AG10803 (cell line): ENCODE measurements around the gene SLCO3A1.

Source experiments
- DNase-seq: peaks from one replicate; pipeline ENCODE4 v3.0.0; 2010; ENCODE audit warnings: low read depth
- H3K4me3 ChIP-seq: 2 replicates; pipeline ENCODE4 v1.5.1; 2011; ENCODE audit warnings: mild to moderate bottlenecking, low read length, control low read depth
- TF ChIP-seq, protein P1 (sequence below): conservative IDR thresholded peaks from 2 replicates; pipeline ENCODE4 v1.5.1; 2011; ENCODE audit warnings: mild to moderate bottlenecking, low read length, control low read depth, inconsistent platforms

SLCO3A1 gene

DNA sequence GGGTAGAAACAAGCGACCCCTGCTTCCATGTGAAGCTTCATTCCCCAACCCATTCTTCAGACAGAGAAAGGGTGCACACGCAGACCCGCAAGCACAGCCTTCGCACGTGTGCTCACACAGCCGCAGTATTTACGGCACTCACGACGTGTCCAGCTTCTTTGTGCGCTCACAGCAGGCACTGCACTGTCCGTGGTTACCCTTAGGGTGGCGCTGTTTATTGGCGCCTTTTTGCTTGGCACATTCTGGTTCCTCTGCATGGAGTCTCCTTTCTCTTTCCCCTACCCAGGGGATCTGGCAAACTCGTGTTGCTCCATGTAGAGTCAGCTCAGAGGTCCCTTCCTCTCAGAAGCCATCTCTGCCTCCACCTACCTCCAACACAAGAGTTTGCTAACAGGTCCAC, 115.1 kb downstream of the SLCO3A1 start:
- TF ChIP-seq, protein P1, sequence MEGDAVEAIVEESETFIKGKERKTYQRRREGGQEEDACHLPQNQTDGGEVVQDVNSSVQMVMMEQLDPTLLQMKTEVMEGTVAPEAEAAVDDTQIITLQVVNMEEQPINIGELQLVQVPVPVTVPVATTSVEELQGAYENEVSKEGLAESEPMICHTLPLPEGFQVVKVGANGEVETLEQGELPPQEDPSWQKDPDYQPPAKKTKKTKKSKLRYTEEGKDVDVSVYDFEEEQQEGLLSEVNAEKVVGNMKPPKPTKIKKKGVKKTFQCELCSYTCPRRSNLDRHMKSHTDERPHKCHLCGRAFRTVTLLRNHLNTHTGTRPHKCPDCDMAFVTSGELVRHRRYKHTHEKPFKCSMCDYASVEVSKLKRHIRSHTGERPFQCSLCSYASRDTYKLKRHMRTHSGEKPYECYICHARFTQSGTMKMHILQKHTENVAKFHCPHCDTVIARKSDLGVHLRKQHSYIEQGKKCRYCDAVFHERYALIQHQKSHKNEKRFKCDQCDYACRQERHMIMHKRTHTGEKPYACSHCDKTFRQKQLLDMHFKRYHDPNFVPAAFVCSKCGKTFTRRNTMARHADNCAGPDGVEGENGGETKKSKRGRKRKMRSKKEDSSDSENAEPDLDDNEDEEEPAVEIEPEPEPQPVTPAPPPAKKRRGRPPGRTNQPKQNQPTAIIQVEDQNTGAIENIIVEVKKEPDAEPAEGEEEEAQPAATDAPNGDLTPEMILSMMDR, result no peak
- DNase-seq, result no peak
- no peak overlapping the region for H3K4me3 ChIP-seq

DNA sequence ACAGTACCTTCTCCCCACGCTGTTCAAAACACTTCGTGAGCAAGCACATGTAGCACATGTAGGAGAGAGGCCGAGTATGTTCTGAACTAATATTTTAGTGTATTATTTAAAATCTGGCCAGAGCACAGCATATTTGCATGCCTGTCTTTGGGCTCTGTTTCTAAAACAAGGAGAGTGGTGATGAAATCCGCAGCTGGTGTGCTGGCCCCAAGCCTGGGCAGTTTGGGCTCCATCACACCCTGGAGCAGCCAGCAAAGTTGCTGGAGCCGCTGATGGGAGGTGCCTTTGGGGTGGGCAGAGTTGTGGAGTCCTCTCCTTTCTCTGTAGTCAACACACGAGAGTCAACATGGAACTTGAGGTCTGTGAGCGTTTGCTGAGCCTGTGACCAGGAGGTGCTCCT, 116.6 kb downstream of the SLCO3A1 start:
- H3K4me3 ChIP-seq, result no peak overlapping the region
- peak; percentile 81 for DNase-seq
- TF ChIP-seq, protein P1, result no peak

DNA sequence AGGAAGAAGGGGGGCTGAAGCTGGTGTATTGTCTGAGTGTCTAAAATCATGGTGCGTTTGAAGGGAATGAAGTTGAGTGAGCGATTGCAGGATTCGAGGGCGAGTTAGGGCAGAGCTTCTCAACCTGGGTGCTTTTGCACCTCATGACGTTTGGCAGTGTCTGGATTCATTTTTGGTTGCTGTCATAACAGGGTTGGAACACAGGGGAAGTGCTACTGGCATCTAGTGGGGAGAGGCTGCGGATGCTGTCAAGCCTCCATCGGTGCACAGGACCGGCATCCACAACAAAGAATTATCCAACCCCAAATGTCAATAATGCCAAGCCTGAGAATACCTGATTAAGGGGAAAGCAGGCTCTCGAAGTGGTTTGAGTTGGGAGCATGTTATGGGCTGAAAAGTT, 120.0 kb downstream of the SLCO3A1 start:
- DNase-seq, result no peak
- H3K4me3 ChIP-seq, result no peak overlapping the region
- TF ChIP-seq, protein P1, result no peak; the same call in 1 of the 2 replicates

DNA sequence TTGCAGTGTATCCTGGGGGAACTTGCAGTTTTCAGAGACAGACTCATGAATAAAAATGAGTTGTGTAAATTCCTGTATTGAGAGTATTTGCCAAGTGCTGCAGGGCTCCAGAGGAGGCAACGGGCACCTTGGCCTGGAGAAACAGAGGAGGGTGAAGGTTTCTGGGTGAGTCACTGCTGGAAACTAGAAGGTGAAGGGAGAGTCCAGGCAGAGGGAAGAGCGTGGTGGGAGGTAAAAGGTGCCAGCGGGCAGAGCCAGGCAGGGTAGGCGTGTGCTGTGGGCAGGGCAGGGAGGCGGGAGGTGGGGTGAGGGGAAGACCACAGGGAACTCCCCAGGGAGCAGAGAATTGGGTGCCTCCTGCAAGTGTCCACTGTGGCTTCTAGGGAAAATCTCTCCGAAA, 120.8 kb downstream of the SLCO3A1 start:
- H3K4me3 ChIP-seq, result no peak overlapping the region
- TF ChIP-seq, protein P1, result no peak
- DNase-seq, result no peak

DNA sequence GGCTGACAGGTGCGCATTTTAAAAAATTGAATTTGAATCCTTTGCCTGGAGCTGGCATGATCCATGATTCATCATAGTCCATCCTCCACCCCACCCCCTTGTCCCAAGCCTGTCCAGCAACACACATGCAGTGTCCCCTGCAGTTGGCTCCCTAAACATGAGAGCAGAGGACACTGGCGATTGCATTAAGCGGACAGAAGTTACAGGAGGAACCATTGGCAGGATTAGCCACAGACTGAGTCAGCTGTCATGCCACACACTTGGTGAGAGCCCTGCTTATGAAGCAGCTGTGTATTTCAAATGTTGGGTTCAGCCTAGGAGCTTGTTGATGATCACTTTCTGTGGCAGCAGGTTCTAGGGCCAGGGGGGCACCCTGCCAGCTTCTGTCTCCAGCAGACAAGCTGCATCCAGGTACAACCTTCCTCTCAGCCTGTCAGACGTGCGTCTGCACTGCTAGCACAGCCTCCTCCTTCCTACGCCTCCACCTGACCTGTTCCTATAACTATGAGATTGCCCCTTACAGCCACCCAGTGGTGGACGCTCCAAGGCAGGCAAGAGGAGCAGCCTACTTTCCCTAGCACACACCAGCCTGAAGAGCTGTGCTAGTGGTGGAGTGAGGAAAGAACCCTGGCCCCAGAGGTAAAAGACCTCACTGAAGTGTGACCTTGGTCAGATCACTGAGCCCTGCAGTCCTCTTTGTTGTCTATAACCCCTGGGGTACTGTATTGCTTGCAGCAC, 121.9 kb downstream of the SLCO3A1 start:
- TF ChIP-seq, protein P1, result no peak
- H3K4me3 ChIP-seq, result no peak overlapping the region
- DNase-seq, result no peak

DNA sequence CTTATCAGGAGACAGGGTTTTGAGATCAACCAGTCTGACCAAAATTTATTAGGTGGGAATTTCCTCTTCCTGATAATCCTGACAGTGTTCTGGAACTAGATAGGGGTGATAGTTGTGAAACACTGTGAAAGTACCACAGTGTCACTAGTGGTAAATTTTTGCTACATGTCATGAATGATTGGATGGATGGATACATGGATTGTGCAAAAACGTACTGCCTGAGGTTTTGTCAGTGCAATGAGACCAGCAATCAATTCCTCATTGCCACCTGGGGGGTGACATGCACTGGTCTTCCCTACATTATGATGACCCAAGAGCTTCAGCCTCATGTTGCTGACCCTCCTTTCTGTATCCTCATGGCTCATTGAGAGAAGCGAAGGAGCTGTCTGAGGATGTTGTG, 123.5 kb downstream of the SLCO3A1 start:
- H3K4me3 ChIP-seq, result no peak overlapping the region
- TF ChIP-seq, protein P1, result no peak
- no peak for DNase-seq

DNA sequence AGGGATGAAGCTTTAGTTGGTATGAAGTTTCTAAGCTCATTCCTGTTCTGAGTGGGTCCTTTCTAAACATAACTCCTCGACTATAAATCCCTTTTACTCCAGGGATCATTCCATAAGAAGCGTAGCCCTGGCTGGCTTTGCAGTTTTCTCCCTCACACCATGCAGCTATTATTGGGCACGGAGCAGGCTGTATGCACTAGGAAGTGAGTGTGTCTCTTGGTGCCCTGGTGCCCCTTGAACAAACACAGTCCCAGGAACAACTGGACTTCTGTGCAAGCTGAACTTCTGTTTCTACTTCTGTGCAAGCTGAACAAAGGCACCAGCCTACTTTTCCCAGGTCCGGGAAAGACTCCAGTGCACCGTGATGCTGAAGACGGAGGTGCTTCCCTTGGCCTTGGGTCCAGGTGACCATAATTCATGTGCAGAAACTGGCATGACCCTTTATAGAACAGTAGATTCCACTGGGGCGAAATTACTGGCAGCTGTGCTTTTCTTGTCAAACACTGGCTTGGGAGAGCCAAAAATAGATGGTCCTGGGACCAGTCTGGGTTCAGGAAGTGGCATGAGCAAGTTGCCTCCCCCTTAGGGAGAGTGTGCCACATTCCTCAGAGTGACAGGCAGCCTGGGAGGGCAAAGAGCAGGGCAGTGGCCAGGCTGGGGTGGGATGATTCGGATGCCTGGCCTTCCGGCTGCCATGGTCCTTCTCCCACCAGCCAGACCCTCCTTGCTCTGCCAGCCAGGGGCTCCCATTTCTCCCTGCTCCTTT, 127.2 kb downstream of the SLCO3A1 start:
- no peak for DNase-seq
- H3K4me3 ChIP-seq, result no peak overlapping the region
- TF ChIP-seq, protein P1, result no peak
